Upper lobe of left lung (tissue), 4 donors: ENCODE measurements around the gene MADD.

ENCODE experiments used
- EP300 ChIP-seq, 4 donors: sonication (generic); formaldehyde crosslinking; IDR thresholded peaks; one replicate each; pipeline ENCODE4 v1.5.1; 2017; ENCODE audit warnings: antibody characterized with exemption in 4 of 4, control low read depth in 2 of 4
- TF ChIP-seq, protein P1 (sequence below), 6 experiments: fragments of 450-650 bp in 4 of 6; fragments of 200-600 bp in 2 of 6; sonication (generic) in 2 of 6; IDR thresholded peaks; one replicate each; pipeline ENCODE4 v1.5.1; 2016 to 2019; ENCODE audit warnings: antibody characterized with exemption in 6 of 6

DNA sequence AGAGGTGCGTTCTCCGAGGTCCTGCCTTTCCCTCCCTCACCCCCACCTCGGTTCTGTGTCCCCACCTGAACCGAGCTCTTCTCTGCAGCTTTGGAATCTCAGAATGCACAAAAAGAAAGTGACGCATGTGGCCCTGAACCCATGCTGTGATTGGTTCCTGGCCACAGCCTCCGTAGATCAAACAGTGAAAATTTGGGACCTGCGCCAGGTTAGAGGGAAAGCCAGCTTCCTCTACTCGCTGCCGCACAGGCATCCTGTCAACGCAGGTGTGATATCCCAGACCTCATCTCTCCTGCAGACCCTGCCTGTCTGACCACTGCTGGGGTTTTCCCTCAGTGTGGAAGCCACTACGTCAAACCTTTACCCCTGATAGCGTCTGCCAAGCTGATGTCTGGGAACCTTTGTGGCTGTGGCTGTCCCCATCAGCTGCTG is 35.2 kb upstream of the MADD start:
- TF ChIP-seq, protein P1, sequence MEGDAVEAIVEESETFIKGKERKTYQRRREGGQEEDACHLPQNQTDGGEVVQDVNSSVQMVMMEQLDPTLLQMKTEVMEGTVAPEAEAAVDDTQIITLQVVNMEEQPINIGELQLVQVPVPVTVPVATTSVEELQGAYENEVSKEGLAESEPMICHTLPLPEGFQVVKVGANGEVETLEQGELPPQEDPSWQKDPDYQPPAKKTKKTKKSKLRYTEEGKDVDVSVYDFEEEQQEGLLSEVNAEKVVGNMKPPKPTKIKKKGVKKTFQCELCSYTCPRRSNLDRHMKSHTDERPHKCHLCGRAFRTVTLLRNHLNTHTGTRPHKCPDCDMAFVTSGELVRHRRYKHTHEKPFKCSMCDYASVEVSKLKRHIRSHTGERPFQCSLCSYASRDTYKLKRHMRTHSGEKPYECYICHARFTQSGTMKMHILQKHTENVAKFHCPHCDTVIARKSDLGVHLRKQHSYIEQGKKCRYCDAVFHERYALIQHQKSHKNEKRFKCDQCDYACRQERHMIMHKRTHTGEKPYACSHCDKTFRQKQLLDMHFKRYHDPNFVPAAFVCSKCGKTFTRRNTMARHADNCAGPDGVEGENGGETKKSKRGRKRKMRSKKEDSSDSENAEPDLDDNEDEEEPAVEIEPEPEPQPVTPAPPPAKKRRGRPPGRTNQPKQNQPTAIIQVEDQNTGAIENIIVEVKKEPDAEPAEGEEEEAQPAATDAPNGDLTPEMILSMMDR (IDR thresholded peaks at IDR 0.05) = no peak
- TF ChIP-seq EP300 (IDR thresholded peaks at IDR 0.05) = no peak
